GM12874 (cell line): ENCODE data around the gene SLC6A9.

Experiments
- TF ChIP-seq, protein P1 (sequence below): IDR thresholded peaks from 2 replicates; pipeline ENCODE4 v1.5.1; 2011; ENCODE audit warnings: low read depth, mild to moderate bottlenecking, control low read depth, low read length, moderate library complexity; ENCODE audit not compliant: insufficient read depth

Gene SLC6A9

DNA sequence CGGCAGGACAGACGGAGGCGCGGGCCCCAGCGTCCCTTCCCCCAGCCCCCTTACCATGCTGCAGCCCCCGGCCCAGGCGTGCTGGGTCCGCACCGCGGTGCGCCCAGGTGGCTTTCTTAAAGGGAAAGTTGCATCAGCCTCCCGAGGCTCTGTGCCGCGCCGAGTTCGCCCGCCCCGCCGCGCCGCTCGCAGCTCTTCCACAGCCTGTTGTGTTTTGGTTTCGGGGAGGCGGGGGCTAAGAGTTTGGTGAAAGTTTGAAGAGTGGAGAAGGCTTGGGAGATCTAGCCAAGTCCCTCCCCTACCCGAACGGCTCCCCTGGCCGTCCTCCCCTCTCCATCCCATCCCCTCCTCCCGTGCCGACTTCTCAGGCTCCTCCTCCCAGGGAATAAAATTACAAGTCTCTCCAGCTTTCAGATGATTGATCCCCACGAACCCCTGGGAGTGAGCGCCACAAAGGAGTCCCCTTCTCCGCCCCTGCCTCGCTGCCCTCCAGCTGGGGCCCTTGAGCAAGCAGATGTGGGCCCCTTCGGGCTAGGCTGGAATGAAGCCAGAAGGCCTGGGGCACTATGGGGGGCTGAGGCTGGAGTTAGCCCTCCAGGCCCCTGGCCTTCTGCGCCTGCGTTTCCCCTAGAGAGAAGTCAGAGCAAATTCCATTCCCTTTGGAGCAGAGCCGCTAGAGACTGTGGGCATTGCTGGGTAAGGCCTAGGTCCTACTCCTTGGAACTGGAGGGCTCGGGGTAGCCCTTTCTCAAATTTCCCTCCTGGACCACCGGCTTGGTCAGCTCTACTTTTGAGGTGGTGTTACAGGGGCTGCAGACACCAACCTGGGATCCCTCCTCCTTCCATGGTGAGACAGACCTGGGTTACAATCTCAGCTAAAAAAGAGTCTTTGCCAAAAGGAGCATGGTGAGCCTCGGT lies at the start of gene SLC6A9:
Gene SLC6A9, minus strand, starts transcription at position 211 of the 918 bp plus-strand sequence. CDS start 7,185 bp downstream, outside the sequence.
- TF ChIP-seq, protein P1, sequence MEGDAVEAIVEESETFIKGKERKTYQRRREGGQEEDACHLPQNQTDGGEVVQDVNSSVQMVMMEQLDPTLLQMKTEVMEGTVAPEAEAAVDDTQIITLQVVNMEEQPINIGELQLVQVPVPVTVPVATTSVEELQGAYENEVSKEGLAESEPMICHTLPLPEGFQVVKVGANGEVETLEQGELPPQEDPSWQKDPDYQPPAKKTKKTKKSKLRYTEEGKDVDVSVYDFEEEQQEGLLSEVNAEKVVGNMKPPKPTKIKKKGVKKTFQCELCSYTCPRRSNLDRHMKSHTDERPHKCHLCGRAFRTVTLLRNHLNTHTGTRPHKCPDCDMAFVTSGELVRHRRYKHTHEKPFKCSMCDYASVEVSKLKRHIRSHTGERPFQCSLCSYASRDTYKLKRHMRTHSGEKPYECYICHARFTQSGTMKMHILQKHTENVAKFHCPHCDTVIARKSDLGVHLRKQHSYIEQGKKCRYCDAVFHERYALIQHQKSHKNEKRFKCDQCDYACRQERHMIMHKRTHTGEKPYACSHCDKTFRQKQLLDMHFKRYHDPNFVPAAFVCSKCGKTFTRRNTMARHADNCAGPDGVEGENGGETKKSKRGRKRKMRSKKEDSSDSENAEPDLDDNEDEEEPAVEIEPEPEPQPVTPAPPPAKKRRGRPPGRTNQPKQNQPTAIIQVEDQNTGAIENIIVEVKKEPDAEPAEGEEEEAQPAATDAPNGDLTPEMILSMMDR, result no peak

DNA sequence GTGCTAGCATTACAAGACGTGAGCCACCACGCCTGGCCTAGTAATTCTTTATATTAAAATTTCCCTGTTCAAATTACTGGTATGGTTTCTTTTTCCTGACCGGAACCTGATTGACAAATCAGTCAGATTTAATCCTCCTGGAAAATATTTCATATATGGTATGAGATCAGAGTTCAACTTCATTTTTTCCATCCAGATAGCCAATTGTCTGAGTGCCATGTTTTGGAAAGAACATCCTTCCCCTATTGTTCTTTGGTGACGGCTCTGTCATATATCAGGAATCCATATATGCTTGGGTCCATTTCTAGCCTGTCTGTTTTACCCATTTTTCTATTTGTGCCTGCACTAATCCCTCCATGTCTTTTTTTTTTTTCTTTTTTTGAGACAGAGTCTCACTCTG lies 48.3 kb upstream of the SLC6A9 start:
- TF ChIP-seq, protein P1, result no peak

DNA sequence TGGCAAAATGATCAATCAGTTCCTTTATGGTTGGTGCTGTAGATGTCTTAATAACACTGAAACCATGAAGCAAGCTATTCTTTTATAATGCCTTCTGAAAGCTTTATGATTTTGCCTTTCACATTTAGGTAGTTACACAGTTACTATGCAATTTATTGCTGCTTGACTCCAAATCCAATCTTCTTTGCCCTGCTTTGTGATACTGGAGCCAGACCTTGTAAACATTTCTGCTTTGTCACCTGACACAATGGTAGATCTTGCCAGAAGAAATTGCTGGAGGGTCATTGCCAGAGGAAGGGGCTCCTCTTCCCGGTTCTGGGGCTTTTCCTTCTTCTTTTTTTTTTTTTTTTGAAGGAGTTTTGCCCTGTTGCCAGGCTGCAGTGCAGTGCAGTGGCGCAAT lies 46.8 kb upstream of the SLC6A9 start:
- TF ChIP-seq, protein P1, result no peak

DNA sequence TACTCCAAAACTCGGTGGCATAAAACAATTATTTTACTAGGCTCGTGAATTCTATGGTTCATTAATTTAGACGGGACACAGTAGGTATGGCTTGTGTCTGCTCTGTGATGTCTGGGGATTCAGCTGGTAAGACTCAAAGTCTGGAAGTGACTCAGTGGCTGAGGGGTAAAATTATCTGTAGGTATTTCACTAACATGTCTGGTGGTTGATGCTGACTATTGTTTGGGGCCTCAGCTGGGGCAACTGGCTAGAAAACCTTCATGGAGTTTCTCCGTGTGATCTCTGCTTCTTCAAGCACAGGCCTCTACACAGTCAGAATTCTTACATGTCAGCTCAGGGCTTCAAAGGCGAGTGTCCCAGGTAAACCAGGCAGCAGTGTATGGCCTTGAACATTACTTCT lies 46.2 kb upstream of the SLC6A9 start:
- TF ChIP-seq, protein P1, result no peak

DNA sequence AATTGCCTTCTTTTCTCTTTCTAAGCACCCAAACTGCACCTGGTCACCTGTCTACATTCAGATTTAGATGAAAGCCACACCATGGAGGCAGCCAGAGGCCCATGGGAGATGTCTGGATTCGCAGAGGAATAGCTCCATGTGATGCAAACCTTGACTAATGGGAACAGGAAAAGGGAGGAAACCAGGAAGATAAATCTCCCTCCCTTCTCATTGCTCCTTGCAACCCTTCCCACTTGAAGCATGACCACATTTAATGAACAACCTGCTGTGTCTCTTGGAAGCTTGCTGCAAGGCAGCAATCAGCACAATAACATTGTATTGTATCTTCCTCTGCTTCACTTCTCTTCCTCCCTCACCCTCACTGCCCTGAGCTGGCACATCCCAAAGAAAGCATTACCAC lies 44.8 kb upstream of the SLC6A9 start:
- TF ChIP-seq, protein P1, result no peak

DNA sequence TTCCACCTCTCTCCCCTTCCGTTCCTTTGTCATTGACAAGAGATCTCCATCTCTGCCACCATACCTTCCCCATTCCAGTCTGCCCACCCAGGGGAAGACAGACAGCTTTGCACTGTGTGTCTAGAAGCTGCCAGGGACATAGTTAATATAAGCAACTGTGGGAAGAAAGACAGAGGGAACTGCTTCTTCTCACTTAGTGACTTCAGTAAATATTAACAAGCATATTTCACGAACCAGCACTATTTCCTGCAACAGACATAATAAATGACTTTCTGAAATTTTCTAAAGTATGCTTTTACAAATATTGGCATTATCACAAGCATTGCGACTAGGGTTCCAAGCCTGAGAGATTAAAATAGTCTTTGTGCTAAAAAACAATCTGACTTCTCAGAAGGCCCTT lies 43.2 kb upstream of the SLC6A9 start:
- TF ChIP-seq, protein P1, result no peak

DNA sequence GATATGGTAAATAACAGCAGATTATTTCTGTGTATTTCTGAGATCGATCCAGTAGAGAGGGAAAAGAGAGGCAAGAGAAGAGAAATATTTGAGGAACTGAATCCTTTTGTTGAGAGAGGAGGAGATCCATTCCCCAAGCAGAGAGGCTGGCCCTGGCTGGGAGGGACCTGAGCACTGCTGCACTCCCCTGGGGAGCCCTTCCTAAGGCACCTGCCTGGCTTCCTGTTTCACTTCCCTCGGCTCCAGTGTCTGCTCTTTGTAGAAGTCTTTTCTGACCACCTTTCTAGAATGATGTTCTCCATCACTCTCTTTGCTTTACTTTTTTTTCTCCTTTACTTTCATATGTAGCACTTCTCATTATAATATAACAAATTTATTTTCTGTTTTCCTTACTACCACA lies 42.3 kb upstream of the SLC6A9 start:
- TF ChIP-seq, protein P1, result no peak
